ENCODE results near the gene EIF2S3B.

- TF ChIP-seq CTCF (IDR thresholded peaks at IDR 0.05 in 8 of 11, conservative IDR thresholded peaks at IDR 0.05 in 3 of 11) (no peak), POLR2AphosphoS5 (IDR thresholded peaks at IDR 0.05) (no peak), POLR2A (IDR thresholded peaks at IDR 0.05) (no peak)
Observed at GRCh38 chr12:10491766-10492165, 13.9 kb upstream of the EIF2S3B start.

All from spleen (tissue), 7 donors.